HS-27A (cell line): Measurements from ENCODE around the gene YPEL5.
A peak's percentile ranks its signal among the peaks of the same experiment; 100 is the strongest.
"Not testable (repeated sequence)": the region's sequence is repeated elsewhere in the genome, so short reads cannot be mapped to it uniquely, and the experiment has no call there.

Experiments
- DNase-seq: peaks from one replicate; pipeline ENCODE4 v3.0.0-alpha.2; 2012; ENCODE audit warnings: low read depth, missing footprints

Gene YPEL5

DNA sequence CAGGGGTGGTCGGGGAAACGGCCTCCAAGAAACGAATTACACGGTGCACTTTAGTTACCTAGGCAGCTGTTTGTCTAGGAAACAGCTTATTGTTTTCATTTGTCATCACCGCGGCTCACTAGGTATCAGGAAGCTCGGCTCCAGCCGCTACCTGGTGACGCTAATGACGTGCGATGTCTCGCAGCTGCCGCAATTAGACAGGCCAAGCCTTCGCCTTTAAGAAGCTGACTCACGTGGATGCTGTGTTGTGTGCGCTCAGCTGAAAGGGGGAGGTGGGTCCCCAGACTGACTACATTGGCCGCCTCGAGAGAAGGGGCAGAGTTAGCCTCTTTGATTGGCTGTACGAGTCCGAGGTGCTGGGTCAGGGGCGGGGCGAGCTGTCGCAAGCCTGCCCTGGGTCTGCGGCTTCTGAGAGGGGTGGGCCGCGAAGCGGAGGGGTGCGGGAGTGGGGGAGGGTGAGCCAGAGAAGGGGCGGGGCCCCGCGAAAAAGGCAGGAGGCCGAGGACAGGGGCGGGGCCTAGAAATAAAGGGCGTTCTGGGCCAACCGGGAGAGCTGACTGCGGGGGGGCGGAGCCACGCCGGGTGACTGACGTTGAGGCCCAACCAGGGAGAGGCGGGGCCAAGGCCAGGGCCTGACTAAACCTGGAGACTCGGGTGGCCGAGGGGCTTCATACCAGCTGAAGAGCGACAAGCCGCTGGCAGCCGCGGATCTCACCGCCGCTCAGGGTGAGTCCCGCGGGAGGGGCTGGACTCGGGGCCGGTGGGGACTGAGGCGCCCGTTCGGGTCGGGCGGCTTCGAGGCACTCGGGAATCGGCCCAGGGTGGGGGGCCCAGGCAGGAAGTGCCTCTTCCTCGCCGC is at the start of gene YPEL5:
Gene YPEL5 (plus strand): TSS at position 671 of the 859 bp plus-strand sequence. CDS start 9,645 bp downstream, outside the sequence.
- peak; percentile 89 for DNase-seq

DNA sequence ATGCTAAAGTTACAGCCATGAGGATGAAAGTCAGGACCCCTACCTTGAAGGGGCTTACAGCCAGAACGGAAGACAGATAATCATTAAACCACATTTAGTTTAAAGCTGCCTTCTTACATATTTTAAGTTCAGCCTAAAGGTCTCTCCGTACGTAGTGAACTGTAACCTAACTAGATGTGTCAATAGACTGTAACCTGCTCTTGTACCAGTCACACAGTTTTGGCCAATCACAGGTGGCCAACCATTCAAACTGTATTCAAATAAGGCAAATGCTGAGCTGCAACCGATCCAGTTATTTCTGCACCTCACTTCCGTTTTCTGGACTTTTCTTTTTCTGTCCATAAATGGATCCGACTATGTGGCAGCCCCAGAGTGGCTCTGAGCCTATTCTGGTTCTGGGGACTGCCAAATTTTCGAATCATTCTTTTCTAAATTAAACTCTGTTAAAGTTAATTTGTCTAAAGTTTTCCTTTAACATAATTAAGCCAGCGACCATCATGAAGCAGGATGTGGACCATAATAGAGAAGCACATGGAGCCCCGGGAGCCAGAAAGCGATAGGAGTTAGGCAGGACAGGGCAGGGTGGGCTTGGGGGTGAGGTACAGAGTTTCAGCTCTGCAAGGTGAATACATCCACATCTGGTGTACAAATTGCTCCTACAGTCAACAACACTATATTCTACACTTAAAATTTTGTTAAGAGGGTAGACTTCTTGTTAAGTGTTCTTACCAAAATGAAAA is 48.4 kb upstream of the YPEL5 start:
- no peak for DNase-seq

DNA sequence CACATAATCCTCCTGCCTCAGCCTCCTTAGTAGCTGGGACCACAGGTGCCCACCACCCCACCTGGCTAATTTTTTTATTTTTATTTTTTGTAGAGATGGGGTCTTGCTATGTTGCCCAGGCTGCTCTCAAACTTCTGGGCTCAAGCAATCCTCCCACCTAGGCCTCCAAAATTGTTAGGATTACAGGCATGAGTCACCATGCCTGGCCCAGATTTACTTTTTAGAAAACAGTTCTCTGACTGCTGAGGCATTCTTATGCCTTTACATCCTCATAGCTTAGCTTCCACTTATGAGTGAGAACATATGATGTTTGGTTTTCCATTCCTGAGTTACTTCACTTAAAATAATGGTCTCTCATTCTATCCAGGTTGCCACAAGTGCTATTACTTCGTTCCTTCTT is 47.4 kb upstream of the YPEL5 start:
- not testable (repeated sequence) for DNase-seq

DNA sequence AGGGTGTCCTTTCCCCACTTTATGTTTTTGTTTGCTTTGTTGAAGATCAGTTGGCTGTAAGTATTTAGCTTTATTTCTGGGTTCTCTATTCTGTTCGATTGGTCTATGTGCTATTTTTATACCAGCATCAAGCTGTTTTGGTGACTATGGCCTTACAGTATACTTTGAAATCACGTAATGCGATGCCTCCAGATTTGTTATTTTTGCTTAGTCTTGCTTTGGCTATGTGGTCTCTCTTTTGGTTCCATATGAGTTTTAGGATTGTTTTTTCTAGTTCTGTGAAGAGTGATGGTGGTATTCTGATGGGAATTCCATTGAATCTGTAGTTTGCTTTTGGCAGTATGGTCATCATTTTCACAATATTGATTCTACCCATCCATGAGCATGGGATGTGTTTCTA is 46.1 kb upstream of the YPEL5 start:
- not testable (repeated sequence) for DNase-seq

DNA sequence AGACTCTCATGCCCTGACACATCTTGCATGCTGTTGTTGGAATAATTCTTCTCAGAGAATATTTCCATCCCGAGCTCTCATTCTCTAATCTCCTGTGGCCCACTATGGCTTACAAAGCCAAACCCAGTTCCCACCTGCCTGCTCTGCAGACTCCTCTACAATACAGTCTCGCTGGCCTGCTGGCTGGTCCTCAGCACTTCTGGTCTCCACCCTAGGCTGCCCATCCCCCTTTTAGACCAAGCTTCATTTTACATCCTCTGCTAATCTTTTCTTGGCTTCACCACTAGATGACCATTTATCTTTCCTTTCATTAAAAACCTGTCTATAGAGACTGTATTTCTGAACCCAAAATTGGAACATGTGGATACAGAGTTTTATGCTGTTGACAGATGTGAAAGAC is 42.5 kb upstream of the YPEL5 start:
- DNase-seq, result no peak

DNA sequence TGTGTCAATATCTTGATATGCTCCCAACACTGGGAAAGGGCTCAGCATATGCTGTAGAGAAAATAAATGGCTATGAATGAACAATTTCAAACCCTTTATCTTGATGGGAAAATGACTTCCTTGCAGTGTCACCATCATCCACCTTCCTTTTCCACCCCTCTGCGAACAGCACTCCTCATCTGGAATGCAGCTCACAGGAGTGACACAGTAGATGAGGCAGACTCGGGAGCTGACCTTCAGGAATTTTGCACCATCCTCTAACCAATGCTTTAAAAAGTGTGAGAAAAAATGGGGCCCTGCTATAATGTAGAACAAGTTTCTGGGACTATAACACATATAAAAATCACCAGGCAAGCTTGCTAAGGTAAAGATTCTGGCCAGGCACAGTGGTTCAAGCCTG is 41.3 kb upstream of the YPEL5 start:
- no peak for DNase-seq

DNA sequence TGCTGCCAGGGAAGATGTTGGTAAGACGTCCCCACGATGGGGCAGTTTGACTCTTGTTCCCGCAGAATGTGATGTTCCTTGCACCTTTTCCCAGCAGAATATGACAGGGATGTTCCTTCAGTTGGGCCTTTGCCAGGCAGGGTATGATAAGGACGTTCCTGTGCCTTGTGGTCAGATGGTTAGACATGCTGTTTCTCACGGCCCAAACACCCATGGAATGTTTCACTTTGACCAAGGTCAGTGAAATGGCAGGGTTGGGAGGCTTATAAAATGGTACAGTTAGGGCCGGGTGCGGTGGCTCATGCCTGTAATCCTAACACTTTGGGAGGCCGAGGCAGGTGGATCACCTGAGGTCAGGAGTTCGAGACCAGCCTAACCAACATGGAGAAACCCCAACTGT is 40.3 kb upstream of the YPEL5 start:
- DNase-seq, result peak; percentile 48

DNA sequence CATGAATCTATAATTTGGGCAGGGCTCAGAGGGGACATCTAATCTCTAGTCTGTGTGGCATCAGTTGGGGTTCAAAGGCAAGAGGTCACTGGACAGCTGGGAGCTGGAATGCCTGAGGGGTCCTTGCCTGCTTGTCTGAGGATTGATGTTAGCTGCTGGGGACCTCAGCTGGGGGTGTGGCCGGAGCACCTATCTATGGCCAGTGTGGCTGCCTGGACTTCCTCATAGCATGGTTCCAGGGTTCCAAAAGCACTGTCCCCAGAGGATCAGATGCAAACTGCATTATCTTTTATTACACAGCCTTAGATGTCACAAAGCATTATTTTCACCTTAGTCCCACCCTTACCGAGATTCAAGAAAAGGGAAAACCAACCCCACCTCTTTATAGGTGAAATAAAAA is 38.6 kb upstream of the YPEL5 start:
- no peak for DNase-seq

DNA sequence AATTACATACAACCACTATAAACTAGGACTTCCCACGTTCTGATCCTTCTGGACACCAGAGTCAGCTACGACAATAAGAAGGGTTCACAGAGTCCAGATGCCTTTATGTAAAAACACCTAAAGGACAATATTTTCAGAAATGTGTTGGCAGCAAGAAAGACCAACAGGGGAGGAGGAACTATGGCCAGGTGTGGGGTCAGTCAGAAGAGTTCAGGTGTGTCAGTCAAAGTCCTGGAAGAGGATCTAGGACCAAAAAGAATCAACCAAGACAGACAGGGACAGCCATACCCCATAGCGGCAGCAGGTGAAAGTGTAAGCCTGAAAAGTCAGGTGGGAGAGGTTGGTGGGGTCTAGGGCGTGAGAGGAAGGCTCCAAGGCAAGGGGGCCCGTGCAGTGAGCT is 38.0 kb upstream of the YPEL5 start:
- DNase-seq, result no peak

DNA sequence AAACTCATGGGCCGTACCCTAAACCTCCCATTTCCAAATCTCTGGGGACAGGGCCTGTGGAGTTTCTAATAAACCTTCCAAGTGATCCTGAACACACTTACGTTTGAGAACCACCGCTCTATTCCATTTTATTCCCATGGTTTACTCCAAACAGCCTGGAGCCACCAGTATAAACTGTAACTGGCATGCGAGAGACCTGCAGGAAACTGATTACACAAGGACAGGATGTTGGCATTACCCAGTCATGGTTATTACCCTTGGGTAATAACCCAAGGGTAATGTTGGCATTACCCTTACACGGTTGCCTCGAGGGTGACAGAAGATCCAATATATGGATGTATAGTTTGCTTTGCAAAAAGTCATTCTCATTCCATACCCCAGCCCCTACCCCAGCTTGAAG is 37.0 kb upstream of the YPEL5 start:
- no peak for DNase-seq

DNA sequence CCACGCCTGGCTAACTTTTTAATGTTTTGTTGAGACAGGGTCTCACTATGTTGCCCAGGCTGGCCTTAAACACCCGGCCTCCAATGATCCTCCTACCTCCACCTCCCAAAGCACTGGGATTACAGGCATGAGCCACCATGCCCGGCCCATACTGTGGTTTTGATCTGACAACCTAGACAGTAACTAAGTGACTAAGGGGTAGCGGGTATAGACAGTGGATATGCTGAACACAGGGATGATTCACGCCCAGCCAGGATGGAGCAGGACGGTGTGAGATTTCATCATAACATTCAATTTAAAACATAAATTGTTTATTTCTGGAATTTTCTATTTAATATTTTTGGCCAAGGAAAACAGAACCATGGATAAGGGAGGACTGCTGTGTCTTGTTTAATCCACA is 36.0 kb upstream of the YPEL5 start:
- DNase-seq, result no peak

DNA sequence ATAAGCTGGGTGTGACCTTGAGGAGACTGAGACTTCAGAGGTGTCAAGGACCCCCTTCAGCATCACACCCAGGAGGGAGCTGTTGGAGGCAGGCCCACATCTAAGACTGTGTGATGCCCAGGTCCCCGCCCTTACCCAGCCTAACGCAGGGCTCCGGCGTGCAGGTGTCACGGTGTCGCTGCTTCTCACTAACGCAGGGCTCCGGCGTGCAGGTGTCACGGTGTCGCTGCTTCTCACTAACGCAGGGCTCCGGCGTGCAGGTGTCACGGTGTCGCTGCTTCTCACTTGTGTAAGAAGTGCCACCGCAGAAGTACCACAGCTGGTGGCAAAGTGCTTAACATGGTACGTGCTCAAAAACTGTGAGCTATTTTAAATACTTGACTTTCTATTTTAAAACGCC is 35.6 kb upstream of the YPEL5 start:
- not testable (repeated sequence) for DNase-seq

DNA sequence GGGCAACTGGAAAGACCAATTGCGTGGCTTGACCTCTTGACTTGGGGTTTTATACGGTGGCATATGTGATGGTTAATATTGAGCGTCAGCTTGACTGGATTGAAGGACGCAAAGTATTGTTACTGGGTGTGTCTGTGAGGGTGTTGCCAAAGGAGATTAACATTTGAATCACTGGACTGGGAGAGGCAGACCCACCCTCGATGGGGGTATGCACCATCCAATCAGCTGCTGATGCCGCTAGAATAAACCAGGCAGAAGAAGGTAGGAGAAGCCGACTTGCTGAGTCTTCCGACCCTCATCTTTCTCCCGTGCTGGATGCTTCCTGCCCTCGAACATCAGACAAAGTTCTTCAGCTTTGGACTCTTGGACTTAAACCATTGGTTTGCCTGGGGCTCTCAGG is 34.2 kb upstream of the YPEL5 start:
- DNase-seq, result no peak

DNA sequence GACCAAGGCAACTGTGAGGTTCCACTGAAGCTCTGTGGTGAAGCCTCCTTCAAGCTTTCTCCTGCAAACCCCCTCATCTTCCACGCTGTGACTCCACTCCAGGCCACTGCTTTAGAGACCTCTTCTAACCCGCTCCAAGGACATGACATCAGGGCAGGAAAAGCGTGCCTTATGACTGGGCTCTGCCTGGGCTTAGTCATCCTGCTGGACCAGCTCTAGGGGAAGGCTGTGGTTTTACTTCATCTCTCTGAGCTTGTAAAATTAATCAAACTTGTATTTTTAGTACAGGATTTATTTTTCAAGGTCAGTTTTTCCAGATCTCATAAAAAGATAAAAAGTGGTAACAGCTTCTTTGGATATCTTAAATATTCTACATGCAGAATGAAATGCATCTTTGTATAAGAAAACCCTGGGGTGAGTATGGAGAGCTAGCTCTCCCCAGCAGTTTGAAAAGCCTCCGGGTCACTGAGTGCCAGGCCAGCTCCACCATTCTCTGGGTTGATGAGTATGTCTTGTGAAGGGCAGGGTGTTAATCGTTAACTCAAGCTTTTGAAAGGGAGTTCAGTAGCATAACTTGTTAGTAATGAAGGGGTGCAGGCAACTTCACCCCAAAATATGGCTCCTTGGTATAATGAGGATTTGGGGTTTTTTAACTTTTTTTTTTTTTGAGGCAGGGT is 33.1 kb upstream of the YPEL5 start:
- peak; percentile 82 for DNase-seq

DNA sequence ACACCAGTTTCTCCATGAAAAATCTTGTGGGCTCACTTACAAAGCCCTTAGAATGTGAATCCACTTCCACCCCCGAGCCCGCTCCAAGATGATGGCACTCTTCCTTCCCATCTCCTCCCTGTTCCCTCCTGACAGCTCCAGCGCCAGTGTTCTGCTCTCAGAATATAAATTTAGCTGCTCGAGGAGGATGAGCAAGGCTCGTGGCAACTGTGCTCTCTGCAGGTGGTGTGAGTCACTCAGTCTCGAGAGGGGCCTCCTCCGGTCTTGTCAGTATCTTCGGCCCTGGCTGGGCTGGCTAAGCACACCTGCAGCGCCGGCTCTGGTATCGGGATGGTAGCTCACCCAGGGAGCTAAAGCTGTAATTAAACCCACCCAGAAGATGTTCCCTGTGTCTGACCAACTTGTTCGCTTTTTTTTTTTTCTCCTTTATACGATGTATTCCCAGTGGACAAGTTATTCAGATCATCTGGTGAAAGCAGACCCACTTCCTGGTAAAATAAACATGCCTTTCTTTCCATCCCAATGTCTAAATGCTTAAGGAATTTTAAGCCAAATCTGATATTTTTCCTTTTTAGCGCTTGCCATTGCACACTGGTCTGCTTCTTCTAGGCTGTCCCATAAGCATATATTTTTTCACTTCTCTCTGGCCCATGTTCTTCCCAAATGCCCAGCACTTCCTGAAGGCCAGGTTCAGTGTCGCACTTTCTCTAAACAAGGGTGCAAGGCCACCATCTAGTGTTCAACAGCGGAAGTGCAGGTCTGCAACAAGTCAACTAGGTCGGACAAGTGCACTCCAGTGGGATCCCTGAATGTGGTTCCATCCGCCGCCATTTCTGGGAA is 31.4 kb upstream of the YPEL5 start:
- peak; percentile 71 for DNase-seq

DNA sequence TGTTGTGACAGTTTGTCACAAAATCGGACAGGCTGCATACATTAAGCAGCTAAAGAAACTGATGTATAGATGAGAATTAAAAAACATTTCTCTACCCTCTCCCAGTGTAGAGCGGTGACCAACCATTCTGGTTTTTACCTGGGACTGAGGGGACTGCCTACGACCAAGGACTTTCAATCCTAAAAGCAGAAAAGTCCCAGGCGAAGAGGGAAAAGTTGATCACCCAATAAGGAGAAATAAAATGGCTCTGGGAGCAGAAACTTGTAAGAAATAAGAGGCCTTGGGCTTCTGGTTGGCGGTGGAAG is 30.9 kb upstream of the YPEL5 start:
- no peak for DNase-seq

DNA sequence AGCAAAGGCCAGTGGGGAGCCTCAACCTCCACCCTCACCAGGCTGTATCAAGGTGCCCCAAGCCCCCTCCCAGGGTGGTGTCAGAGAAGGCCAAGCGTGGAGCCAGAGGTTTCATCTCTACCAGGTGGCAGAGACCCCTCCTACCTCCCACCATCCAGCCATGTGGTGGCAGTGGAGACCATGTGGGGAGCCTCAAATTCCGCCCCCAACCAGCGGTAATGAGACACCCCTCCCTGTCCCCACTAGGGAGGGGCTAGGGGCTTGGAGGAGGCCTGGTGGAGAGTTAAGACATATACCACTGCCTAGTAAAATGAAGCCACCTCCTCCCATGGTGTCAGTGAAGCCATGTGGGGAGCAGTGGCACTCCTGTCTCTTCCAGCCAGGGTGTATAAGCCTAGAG is 24.4 kb upstream of the YPEL5 start:
- no peak for DNase-seq

DNA sequence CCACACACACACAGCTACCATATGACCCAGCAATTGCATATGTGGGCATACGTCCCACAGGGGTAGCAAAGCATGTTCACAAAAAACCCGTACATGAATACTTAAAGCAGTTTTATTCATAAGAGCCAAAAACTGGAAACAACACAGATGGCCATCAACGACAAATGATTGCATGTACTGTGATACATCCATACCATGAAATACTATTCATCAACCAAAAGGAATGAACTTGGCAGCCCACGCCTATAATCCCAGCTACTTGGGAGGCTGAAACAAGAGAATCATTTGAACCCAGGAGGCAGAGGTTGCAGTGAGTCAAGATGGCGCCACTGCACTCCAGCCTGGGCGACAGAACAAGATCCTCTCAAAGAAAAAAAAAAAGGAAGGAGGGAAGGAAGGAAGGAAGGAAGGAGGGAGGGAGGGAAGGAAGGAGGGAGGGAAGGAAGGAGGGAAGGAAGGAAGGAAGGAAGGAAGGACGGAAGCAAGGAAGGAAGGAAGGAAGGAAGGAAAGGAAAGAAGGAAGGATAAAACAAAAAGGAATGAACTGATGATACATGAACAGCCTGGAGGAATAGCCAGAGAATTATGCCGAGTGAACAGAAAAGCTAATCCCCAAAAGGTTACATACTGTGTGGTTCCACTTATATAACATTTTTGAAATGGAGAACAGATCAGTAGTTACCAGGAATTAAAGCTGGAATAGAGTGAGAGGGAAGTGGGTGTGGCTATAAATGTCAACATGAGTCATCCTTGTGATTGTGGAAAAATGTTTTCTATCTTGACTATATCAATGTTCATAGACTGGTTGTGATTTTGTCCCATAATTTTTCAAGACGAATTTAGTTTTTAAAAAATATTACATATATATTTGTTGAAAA is 19.6 kb upstream of the YPEL5 start:
- DNase-seq, result no peak

DNA sequence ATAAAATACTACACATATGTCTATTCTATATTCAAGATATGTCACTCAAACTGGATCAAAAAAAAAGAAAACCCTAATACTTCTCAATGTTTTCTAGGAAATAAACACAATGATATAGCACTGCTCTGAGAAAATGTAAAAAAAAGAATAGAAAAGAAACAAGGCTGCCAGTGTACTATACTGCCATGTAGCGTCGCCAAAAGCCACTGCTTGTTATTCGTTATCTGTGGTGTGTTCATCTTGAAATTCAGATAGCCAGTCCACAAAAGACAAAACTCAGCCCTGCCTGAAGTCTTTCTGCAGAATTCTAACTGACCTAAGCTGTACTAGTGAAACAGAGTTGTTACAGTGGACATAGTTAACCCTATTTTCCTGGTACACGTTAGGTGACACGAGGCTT is 12.2 kb upstream of the YPEL5 start:
- DNase-seq, result no peak

DNA sequence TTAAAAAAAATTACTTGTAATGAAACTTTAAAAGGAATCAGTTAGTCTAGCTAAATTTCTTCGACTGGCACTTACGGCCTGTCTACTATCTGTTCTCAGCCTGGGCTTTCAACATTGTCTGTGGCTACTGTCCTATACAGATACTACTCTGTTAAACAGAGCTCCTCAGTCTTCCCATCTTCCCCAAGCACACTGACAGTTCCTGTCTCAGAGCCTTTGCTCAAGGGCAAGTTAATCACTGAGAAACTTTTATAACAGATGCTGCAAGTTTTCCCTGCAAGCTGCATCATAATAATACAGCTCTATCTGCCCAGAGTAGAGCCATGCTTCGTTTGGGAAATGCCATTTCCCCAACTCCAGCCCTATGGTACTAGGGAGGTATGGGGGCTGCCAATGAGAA is 11.3 kb upstream of the YPEL5 start:
- no peak for DNase-seq

DNA sequence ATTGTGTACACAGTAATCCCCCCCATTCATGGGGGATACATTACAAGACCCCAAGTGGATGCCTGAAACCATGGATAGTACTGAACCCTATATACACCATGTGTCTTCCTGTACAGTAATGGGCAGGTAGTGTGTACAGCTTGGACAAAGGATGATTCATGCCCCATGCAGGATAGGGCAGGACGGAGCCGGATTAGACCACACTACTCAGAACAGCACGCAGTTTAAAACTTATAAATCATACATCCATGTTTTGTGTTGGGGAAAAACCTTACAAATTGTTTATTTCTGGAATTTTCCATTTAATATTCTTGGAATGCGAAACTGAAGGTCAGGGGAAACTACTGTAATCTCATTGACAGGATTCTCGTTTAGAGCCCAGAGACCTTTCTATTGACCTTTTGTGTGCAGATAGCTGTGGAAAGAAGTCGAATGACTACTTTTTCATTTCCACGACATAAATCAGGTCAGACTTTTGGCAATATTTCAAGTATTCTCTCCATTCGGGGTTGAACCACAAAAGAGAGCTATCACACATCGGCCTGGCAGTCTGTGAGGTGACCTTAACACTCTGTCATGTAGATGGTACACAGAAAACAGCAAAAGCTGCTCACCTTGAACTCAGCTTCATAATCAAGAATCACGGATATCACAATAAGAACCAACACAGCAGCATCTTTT is 9.9 kb upstream of the YPEL5 start:
- DNase-seq, result no peak
